Fibroblast of villous mesenchyme (primary cell): ENCODE data around the gene CTNNA3. TPM values are rescaled to one million over a fixed set of nuclear protein-coding genes. Genes with fewer than 3 reads are reported as not detected.

Experiments
- DNase-seq: peaks from one replicate; pipeline ENCODE4 v3.0.0-alpha.2; 2010; ENCODE audit warnings: low read depth
- H3K4me3 ChIP-seq: 2 replicates; pipeline ENCODE4 v1.5.1; 2011; ENCODE audit warnings: low read depth, mild to moderate bottlenecking, low read length
- CTCF ChIP-seq: IDR thresholded peaks from 2 replicates; pipeline ENCODE4 v1.5.1; 2012; ENCODE audit warnings: low read depth, mild to moderate bottlenecking, low read length; ENCODE audit not compliant: insufficient read depth
- total RNA-seq: library from RNA; depleted of rRNA; stranded (reverse); fragments of >200 nt; gene quantifications from 2 replicates; pipeline ENCODE4 v1.2.3, GENCODE V29; 2012

CTNNA3 gene
- total RNA-seq, 1 donor = not detected

GRCh38 chr10:67043041-67043440 lies 653.0 kb downstream of the CTNNA3 start:
- TF ChIP-seq CTCF = no peak
- DNase-seq = no peak
- no peak overlapping the region for H3K4me3 ChIP-seq

GRCh38 chr10:67036808-67037207 lies 659.2 kb downstream of the CTNNA3 start:
- TF ChIP-seq CTCF = no peak
- H3K4me3 ChIP-seq = no peak overlapping the region
- DNase-seq = no peak

- no peak for DNase-seq
- H3K4me3 ChIP-seq = no peak overlapping the region
- TF ChIP-seq CTCF = no peak
Observed at GRCh38 chr10:67033878-67034277, 662.1 kb downstream of the CTNNA3 start.

- DNase-seq = no peak
Observed at GRCh38 chr10:67022099-67022498, 673.9 kb downstream of the CTNNA3 start.

GRCh38 chr10:67017218-67017617 lies 678.8 kb downstream of the CTNNA3 start:
- no peak for TF ChIP-seq CTCF
- no peak overlapping the region for H3K4me3 ChIP-seq
- DNase-seq = no peak

More at GRCh38 chr10:67022099-67022498, 673.9 kb downstream of the CTNNA3 start:
- no peak for TF ChIP-seq CTCF
- H3K4me3 ChIP-seq = no peak overlapping the region

- no peak for DNase-seq
- no peak for TF ChIP-seq CTCF
- no peak overlapping the region for H3K4me3 ChIP-seq
Observed at GRCh38 chr10:67015225-67015624, 680.8 kb downstream of the CTNNA3 start.

- H3K4me3 ChIP-seq = no peak overlapping the region
- TF ChIP-seq CTCF = no peak
- no peak for DNase-seq
Observed at GRCh38 chr10:67011981-67012380, 684.0 kb downstream of the CTNNA3 start.
